ENCODE measurements around the gene MARK4. TPM values are rescaled to one million over a fixed set of nuclear protein-coding genes. Genes with fewer than 3 reads are reported as not detected.

MARK4 gene
- total RNA-seq, 2 experiments from 2014 or later, result 18.1 to 19.8 TPM

DNA sequence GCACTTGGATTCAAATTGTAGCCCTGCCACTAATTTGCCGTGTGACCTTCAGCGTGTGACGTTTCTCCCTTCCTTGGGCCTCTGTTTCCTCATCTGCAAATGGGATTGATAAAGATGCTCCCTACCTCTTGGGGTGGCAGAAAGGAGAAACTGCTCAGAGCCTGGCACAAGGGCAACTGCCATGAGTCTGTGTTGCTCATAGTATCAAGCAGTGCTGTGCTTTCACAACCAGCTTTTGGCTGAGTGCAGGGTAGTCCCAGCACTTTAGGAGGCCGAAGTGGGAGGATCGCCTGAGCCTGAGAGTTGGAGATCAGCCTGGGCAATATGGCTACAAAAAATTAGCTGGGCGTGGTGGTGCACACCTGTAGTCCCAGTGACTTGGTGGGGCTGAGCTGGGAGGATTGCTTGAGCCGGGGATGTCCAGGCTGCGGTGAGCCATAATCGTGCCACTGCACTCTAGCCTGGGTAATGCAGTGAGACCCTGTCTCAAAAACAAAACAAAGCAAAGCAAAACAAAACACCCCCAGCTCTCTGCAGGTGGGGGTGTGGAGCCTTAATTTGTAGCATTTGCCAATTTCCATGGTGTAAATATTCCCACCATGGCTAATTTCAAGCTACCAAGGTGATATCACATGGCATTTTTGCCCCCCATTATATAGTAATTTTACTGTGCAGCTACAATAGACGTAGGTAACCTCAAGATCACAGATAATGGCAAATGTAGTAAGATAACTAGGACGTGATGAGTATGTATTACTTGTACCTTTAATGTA, 1.6 kb upstream of the MARK4 start:
- H3K4me3 Mint-ChIP-seq, result peak overlapping the region; percentile 71
- H3K27ac Mint-ChIP-seq, result no peak overlapping the region
- DNase-seq (no peak), ATAC-seq (ENCODE audit: poor library complexity) (no peak)
- Histone ChIP-seq H3K27ac (ENCODE audit: low read depth in 1 of 2, low read length in 2 of 2) (no peak overlapping the region), H3K4me1 (ENCODE audit: insufficient read depth, low read length) (peaks cover 50% of the 10 kb centered on the region), H3K4me3 (ENCODE audit: low read length) (no peak overlapping the region), H3K27me3 (ENCODE audit: control insufficient read depth in 1 of 2, insufficient read depth in 2 of 2, low read length in 2 of 2) (no peaks in the 10 kb centered on the region), H3K36me3 (ENCODE audit: insufficient read depth, low read length) (peaks cover 2% of the 10 kb centered on the region), H3K9me3 (ENCODE audit: control insufficient read depth in 1 of 2, insufficient read depth in 1 of 2, low read length in 2 of 2) (no peaks in the 10 kb centered on the region)
- ChIA-PET POLR2A (interaction anchor here (2.1 kb wide), 1 partner anchor 71 kb away, joined by 8 read pairs; the partner anchor contains the start of genes BLOC1S3 and TRAPPC6A), CTCF (interaction anchor here (0.6 to 1.3 kb wide), 3 partner anchors 11 to 228 kb away, joined by 3 to 4 read pairs (median 4); no protein-coding TSS in a partner anchor)
- intact Hi-C loops (cut with DNase I, micrococcal nuclease), result loop anchor here in 1 of 2 experiments (5.0 to 10.0 kb wide), 6 partner anchors 72 to 468 kb away; partner anchors contain the start of genes BLOC1S3, POLR1G, PPP1R13L and PPP1R37
- H3K4me1 Mint-ChIP-seq (ENCODE audit: low read depth), result peaks cover 33% of the 10 kb centered on the region
- H3K27me3 Mint-ChIP-seq, result peaks cover 7% of the 10 kb centered on the region
- H3K9me3 Mint-ChIP-seq, result no peaks in the 10 kb centered on the region
- TF ChIP-seq, protein P1, sequence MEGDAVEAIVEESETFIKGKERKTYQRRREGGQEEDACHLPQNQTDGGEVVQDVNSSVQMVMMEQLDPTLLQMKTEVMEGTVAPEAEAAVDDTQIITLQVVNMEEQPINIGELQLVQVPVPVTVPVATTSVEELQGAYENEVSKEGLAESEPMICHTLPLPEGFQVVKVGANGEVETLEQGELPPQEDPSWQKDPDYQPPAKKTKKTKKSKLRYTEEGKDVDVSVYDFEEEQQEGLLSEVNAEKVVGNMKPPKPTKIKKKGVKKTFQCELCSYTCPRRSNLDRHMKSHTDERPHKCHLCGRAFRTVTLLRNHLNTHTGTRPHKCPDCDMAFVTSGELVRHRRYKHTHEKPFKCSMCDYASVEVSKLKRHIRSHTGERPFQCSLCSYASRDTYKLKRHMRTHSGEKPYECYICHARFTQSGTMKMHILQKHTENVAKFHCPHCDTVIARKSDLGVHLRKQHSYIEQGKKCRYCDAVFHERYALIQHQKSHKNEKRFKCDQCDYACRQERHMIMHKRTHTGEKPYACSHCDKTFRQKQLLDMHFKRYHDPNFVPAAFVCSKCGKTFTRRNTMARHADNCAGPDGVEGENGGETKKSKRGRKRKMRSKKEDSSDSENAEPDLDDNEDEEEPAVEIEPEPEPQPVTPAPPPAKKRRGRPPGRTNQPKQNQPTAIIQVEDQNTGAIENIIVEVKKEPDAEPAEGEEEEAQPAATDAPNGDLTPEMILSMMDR (IDR thresholded peaks at IDR 0.05), result no peak
- H3K36me3 Mint-ChIP-seq (ENCODE audit: low read depth), result no peaks in the 10 kb centered on the region

DNA sequence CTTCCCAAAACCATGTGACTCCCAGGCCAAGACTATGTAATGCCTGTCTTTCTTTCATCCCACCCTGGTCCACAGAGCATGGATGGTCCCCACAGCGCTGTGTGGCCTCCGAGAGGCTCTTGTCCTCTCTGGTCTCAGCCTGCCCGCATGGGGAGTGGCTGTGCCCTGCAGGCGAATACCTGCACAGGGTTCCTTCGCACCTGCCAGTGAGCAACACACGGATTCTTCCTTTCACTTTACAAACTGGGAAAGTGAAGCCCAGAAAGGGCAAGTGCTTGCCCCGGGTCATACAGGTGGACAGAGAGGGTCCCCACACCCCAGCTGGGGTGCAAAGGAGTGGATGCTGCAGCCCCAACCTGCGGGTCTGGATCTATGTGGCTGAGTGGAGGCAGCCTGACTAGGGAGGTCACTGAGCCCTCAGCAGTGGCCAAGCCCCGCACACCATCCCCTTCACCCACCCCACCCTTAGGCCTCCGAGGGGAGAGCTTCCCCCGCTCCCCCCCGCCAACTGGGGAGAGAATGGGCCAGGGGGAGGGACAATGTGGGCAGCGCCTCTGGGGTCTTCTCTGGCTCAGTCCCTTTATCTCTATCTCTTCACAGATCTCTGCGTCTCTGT, 747 bp upstream of the MARK4 start:
- ATAC-seq (ENCODE audit: poor library complexity) (no peak), DNase-seq (no peak)
- Mint-ChIP-seq H3K9me3 (no peaks in the 10 kb centered on the region), H3K4me3 (peak overlapping the region; percentile 90), H3K4me1 (ENCODE audit: low read depth) (peaks cover 35% of the 10 kb centered on the region), H3K36me3 (ENCODE audit: low read depth) (no peaks in the 10 kb centered on the region), H3K27ac (peak overlapping the region; percentile 63), H3K27me3 (no peaks in the 10 kb centered on the region)
- H3K9me3 ChIP-seq (ENCODE audit: control insufficient read depth in 1 of 2, insufficient read depth in 1 of 2, low read length in 2 of 2), result no peaks in the 10 kb centered on the region
- TF ChIP-seq, protein P1 (IDR thresholded peaks at IDR 0.05), result no peak
- peaks cover 56% of the 10 kb centered on the region for H3K4me1 ChIP-seq (ENCODE audit: insufficient read depth, low read length)
- intact Hi-C loops (cut with DNase I, micrococcal nuclease), result loop anchor here in 1 of 2 experiments (5.0 to 10.0 kb wide), 5 partner anchors 73 to 467 kb away; partner anchors contain the start of genes BLOC1S3, POLR1G, PPP1R13L and PPP1R37
- CTCF ChIA-PET, result no interaction called here
- H3K36me3 ChIP-seq (ENCODE audit: insufficient read depth, low read length), result peaks cover 2% of the 10 kb centered on the region
- POLR2A ChIA-PET, result no interaction called here
- H3K27ac ChIP-seq (ENCODE audit: low read depth in 1 of 2, low read length in 2 of 2), result no peak overlapping the region
- H3K27me3 ChIP-seq (ENCODE audit: control insufficient read depth in 1 of 2, insufficient read depth in 2 of 2, low read length in 2 of 2), result no peaks in the 10 kb centered on the region
- peak overlapping the region; percentile 55 for H3K4me3 ChIP-seq (ENCODE audit: low read length)

DNA sequence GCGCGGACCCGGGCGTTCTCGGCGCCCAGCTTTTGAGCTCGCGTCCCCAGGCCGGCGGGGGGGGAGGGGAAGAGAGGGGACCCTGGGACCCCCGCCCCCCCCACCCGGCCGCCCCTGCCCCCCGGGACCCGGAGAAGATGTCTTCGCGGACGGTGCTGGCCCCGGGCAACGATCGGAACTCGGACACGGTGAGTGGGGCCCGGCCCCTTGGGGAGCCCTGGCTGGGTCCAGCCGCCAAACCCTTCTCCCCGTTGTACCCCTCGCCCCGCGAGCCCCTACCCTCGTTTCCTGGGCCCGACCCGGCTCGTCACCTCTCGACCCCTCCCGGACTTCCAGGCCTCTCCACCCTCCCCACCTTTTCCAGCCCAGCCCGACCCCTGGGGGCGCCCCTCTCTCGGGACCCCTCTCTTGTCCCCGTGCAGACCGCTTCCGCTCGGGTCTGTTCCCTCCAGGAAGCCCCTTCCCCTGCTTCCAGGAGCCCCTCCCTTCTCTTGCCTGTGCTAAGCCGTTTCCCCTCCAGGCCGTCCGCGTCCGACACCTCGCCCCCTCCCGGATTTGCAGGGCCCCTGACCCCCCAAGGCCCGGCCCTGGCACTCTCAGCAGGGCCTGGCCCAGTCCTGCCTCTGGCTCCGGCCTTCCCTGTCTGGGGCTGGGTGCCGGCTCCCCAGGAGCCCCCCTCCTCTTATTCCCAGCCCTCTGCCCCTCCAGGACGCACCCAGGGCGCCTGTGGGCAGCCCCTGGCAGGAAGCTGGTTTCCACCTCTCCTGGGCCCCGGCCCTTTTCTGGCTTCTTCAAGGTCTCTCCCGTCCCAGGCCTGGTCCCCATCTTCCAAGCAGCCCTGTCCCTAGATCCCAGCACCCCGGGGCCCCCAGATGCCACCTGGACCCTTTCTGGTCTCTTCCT, 632 bp downstream of the MARK4 start:
- intact Hi-C loops (cut with DNase I, micrococcal nuclease), result loop anchor here in 1 of 2 experiments (5.0 to 10.0 kb wide), 5 partner anchors 74 to 466 kb away; partner anchors contain the start of genes BLOC1S3, POLR1G, PPP1R13L and PPP1R37
- no peak overlapping the region for H3K27ac ChIP-seq (ENCODE audit: low read depth in 1 of 2, low read length in 2 of 2)
- peak overlapping the region; percentile 83 for H3K4me3 ChIP-seq (ENCODE audit: low read length)
- Mint-ChIP-seq H3K27me3 (no peaks in the 10 kb centered on the region), H3K4me1 (ENCODE audit: low read depth) (peaks cover 41% of the 10 kb centered on the region), H3K4me3 (peak overlapping the region; percentile 90), H3K36me3 (ENCODE audit: low read depth) (no peaks in the 10 kb centered on the region), H3K27ac (peak overlapping the region; percentile 72), H3K9me3 (no peaks in the 10 kb centered on the region)
- H3K9me3 ChIP-seq (ENCODE audit: control insufficient read depth in 1 of 2, insufficient read depth in 1 of 2, low read length in 2 of 2), result no peaks in the 10 kb centered on the region
- ATAC-seq (ENCODE audit: poor library complexity), result peak; percentile 13
- peaks cover 56% of the 10 kb centered on the region for H3K4me1 ChIP-seq (ENCODE audit: insufficient read depth, low read length)
- ChIA-PET CTCF (no interaction called here), POLR2A (no interaction called here)
- DNase-seq, result peak in 4 of 14 experiments; percentile 11 to 42 (median 18)
- peaks cover 2% of the 10 kb centered on the region for H3K36me3 ChIP-seq (ENCODE audit: insufficient read depth, low read length)
- TF ChIP-seq, protein P1 (IDR thresholded peaks at IDR 0.05), result no peak
- H3K27me3 ChIP-seq (ENCODE audit: control insufficient read depth in 1 of 2, insufficient read depth in 2 of 2, low read length in 2 of 2), result no peaks in the 10 kb centered on the region

All from CD4-positive, alpha-beta T cell (primary cell).